Adrenal gland (tissue), 12 donors: Measurements from ENCODE around the gene SCAMP2. TPM values are rescaled to one million over a fixed set of nuclear protein-coding genes. Genes with fewer than 3 reads are reported as not detected.

Experiments
- DNase-seq, 7 donors: peaks; one replicate each; pipeline ENCODE4 v3.0.0-alpha.2; 2019 to 2020
- H3K27ac ChIP-seq, 5 donors: fragments of 200-600 bp; sonication (generic) in 4 of 5; 1 replicate in 3 of 5; 2 replicates in 2 of 5; pipeline versions ENCODE4 v1.5.1 to v1.8.0; 2016 to 2020; ENCODE audit warnings: mild to moderate bottlenecking in 1 of 5
- H3K27me3 ChIP-seq: fragments of 200-600 bp; 2 replicates; pipeline ENCODE4 v1.8.0; 2021
- H3K36me3 ChIP-seq, 2 donors: fragments of 200-600 bp; replicated peaks in 1 of 2; 1 replicate in 1 of 2; 2 replicates in 1 of 2; pipeline versions ENCODE4 v1.5.1 to v1.8.0; 2018 to 2022
- H3K4me1 ChIP-seq, 2 donors: fragments of 200-600 bp; replicated peaks in 1 of 2; 1 replicate in 1 of 2; 2 replicates in 1 of 2; pipeline versions ENCODE4 v1.5.1 to v1.8.0; 2018 to 2021
- H3K4me3 ChIP-seq, 4 donors: fragments of 200-600 bp; sonication (generic) in 3 of 4; one replicate each; pipeline ENCODE4 v1.5.1; 2016 to 2018
- H3K9me3 ChIP-seq, 3 donors: fragments of 200-600 bp; sonication (generic) in 1 of 3; replicated peaks in 1 of 3; 1 replicate in 2 of 3; 2 replicates in 1 of 3; pipeline versions ENCODE4 v1.5.1 to v1.8.0; 2016 to 2021
- CTCF ChIP-seq, 6 experiments: fragments of 450-650 bp in 4 of 6; fragments of 200-600 bp in 2 of 6; sonication (generic) in 1 of 6; IDR thresholded peaks; 1 replicate in 5 of 6; 2 replicates in 1 of 6; pipeline versions ENCODE4 v1.5.1 to v1.8.0; 2016 to 2021; ENCODE audit warnings: antibody characterized with exemption in 6 of 6, mild to moderate bottlenecking in 2 of 6, moderate library complexity in 1 of 6
- POLR2A ChIP-seq, 2 donors: fragments of 450-650 bp; IDR thresholded peaks; one replicate each; pipeline ENCODE4 v1.6.1; 2017; ENCODE audit warnings: antibody characterized with exemption in 2 of 2, mild to moderate bottlenecking in 2 of 2, moderate library complexity in 1 of 2
- WGBS, 4 donors: extraction: QIAGEN DNeasy Blood & Tissue Kit in 2 of 4; methylation state at CpG; one replicate each; pipeline versions ENCODE4 v1.1.5 to v1.1.7; 2013 to 2017; 5-methylcytosine and 5-hydroxymethylcytosine counted together
- intact Hi-C, 2 donors: fragments of 100-400 bp; cut with DNase I; formaldehyde crosslinking; loops; one replicate each; pipeline versions ENCODE4 v1.14.1 to v1.15.0; 2022 to 2023
- polyA plus RNA-seq, 3 donors: library from polyadenylated mRNA; stranded (reverse); fragments of 200-250 nt in 2 of 3; fragments of 350-450 nt in 1 of 3; fragmentation: Illumina TruSeq in 1 of 3; extraction: RNeasy Lipid Tissue Mini Kit (QIAGEN cat#74804) in 1 of 3; gene quantifications; one replicate each; pipeline ENCODE4 v1.2.3, GENCODE V29; 2013 to 2014
- total RNA-seq, 9 donors: library from RNA; depleted of rRNA in 4 of 9; stranded (reverse); fragments of >200 nt in 4 of 9; fragments of 120-200 nt in 1 of 9; fragmentation: NEBNext Ultra II Directional in 1 of 9; extraction: Animal tissue kit (Norgen Biotek cat#: 25700) in 1 of 9; gene quantifications; one replicate each; pipeline versions ENCODE4 v1.1.0 to v1.2.4, GENCODE V29; 2013 to 2023
- donor health status: healthy with polysubstance abuse.
- donor health status: Bipolar disorder and iron deficiency.
- donor health status: DM: yes; HTN: yes; CAD: no.
- donor health status: DM: no; HTN: no; CAD: no.
- donor health status: DM: no; HTN: no; CAD: no.
- donor health status: DM: yes; HTN: yes; CAD: no.

The SCAMP2 gene
- total and polyA plus RNA-seq, 12 donors = 29.5 to 185 (median 98.7) TPM

GRCh38 chr15:74885461-74885860, 12.3 kb upstream of the SCAMP2 start:
- Histone ChIP-seq H3K4me1 (peaks cover 12 to 16% of the 10 kb centered on the region in 2 donors), H3K27me3 (no peaks in the 10 kb centered on the region), H3K9me3 (no peaks in the 10 kb centered on the region), H3K4me3 (no peak overlapping the region), H3K27ac (no peak overlapping the region), H3K36me3 (no peaks in the 10 kb centered on the region)
- DNase-seq = no peak
- intact Hi-C loops = no loop called here
- TF ChIP-seq CTCF (IDR thresholded peaks at IDR 0.05) (no peak), POLR2A (IDR thresholded peaks at IDR 0.05) (no peak)
- 82 to 92% (median 87%) methylated on average over 5 of the region's 5 CpGs for WGBS, 4 donors

- Histone ChIP-seq H3K9me3 (no peaks in the 10 kb centered on the region), H3K4me3 (no peak overlapping the region), H3K27me3 (no peaks in the 10 kb centered on the region), H3K4me1 (peaks cover 9 to 16% of the 10 kb centered on the region in 2 donors), H3K36me3 (no peaks in the 10 kb centered on the region), H3K27ac (no peak overlapping the region)
- no peak for DNase-seq
- intact Hi-C loops = no loop called here
- WGBS, 4 donors = 76 to 89% (median 86%) methylated on average over 4 of the region's 4 CpGs
- TF ChIP-seq POLR2A (IDR thresholded peaks at IDR 0.05) (no peak), CTCF (IDR thresholded peaks at IDR 0.05) (no peak)
Measured at GRCh38 chr15:74884428-74885223, 11.5 kb upstream of the SCAMP2 start.

GRCh38 chr15:74882528-74882927, 9.4 kb upstream of the SCAMP2 start:
- DNase-seq = no peak
- H3K4me1 ChIP-seq = peaks cover 0 to 5% of the 10 kb centered on the region in 2 donors
- H3K27me3 ChIP-seq = no peaks in the 10 kb centered on the region
- WGBS, 4 donors = 90 to 96% (median 93%) methylated on average over 6 of the region's 6 CpGs
- H3K9me3 ChIP-seq = no peaks in the 10 kb centered on the region
- intact Hi-C loops = no loop called here
- TF ChIP-seq POLR2A (IDR thresholded peaks at IDR 0.05) = no peak
- no peak for TF ChIP-seq CTCF (IDR thresholded peaks at IDR 0.05)
- H3K36me3 ChIP-seq = no peaks in the 10 kb centered on the region
- no peak overlapping the region for H3K27ac ChIP-seq
- no peak overlapping the region for H3K4me3 ChIP-seq

GRCh38 chr15:74878273-74878672, 5.1 kb upstream of the SCAMP2 start:
- no peak for DNase-seq
- Histone ChIP-seq H3K9me3 (no peaks in the 10 kb centered on the region), H3K27ac (no peak overlapping the region), H3K4me3 (no peak overlapping the region), H3K27me3 (no peaks in the 10 kb centered on the region), H3K36me3 (no peaks in the 10 kb centered on the region), H3K4me1 (peaks cover 0 to 4% of the 10 kb centered on the region in 2 donors)
- WGBS, 4 donors = 72 to 91% (median 84%) methylated on average over 4 of the region's 4 CpGs
- no peak for TF ChIP-seq CTCF (IDR thresholded peaks at IDR 0.05)
- TF ChIP-seq POLR2A (IDR thresholded peaks at IDR 0.05) = no peak
- intact Hi-C loops = no loop called here
